GM20431 (cell line): Measurements from ENCODE around the gene KIF16B.

Experiments
- in situ Hi-C: fragments of 300-500 bp; cut with MseI, MboI; formaldehyde crosslinking; loops from one replicate; pipeline ENCODE4 v1.15.0; 2020; ENCODE audit warnings: low sequenced_read_pairs; ENCODE audit not compliant: unreplicated experiment

Gene KIF16B

GRCh38 chr20:16378122-16378521, 195.1 kb downstream of the KIF16B start:
- in situ Hi-C loops = no loop called here

GRCh38 chr20:16369441-16369840, 203.8 kb downstream of the KIF16B start:
- in situ Hi-C loops = no loop called here

DNA sequence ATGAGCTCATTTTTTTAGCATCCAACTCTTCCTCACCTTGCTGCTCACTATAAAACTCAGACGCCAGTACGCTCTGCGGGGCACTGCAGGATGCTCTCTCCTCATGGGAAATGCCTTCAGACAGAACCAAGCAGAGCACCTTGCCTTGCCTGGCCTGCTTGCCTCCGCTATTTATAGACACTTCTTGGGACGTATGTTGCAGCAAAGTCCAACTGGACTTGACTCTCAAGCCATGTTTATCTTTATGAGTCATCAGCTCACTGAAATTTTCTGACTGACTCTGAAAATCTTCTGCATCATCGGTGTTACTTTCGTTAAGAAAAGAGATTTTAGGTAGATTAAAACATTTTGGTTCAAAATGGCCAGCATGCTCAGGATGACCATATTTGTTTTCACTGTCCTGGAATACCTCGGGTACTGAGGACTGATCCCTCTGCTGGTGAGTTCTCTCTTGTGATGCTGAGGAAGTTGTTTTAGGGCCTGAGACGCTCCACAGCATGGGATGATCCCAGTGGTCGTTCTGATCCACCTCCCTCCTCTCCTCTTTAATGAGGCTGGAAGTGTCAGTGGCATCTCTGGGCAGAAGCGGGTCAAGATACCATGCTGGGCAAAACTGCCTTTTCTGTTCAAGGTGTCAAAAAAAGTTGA, 204.5 kb downstream of the KIF16B start:
- in situ Hi-C loops = no loop called here

DNA sequence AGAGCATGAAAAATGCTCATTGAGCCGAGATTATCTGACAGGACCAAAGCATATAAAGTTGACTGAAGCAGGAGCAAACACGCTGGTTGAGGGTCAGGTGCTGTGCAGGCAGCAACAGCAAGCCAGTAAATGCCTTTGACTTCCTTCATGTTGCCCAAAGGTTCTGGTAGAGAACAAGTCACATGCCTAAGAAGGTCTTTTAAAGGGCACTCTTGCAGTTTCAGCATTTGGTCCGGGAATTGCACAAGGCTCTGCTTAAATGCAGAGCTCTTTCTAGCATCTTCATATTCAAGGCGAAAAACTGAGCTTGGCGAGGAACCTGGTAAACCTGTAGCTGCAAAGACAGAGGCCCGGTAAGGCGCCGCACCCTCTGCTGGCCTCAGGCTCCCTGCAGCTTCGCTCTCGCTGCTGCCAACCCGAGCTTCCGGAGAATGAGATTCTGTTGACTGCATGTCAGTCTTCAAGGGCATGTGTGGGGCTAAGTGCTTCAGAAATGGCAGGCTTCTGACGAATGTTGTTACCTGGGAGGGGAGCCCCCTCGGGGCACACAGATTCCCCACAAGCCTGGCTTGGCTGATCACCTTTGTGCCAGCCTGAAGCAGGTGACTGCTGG, 205.2 kb downstream of the KIF16B start:
- in situ Hi-C loops = no loop called here

- in situ Hi-C loops = no loop called here
Observed at GRCh38 chr20:16366529-16366928, 206.7 kb downstream of the KIF16B start.

DNA sequence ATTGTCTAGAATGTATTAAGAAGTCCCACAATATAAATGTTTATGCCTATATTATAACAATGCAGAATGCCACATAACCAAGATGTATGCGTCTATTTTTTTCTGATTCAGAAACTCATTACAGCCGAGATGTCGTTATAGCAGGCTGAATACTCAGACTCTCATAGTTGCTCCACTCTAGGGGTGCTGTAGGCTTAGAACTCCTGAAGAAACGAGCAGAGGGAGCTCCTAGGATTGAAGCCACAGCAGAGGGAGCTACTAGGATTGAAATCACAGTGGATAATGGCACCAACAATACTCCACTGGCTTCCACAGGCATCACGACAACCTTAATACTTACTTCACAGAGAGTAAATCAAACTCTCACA, 208.9 kb downstream of the KIF16B start:
- in situ Hi-C loops = no loop called here

DNA sequence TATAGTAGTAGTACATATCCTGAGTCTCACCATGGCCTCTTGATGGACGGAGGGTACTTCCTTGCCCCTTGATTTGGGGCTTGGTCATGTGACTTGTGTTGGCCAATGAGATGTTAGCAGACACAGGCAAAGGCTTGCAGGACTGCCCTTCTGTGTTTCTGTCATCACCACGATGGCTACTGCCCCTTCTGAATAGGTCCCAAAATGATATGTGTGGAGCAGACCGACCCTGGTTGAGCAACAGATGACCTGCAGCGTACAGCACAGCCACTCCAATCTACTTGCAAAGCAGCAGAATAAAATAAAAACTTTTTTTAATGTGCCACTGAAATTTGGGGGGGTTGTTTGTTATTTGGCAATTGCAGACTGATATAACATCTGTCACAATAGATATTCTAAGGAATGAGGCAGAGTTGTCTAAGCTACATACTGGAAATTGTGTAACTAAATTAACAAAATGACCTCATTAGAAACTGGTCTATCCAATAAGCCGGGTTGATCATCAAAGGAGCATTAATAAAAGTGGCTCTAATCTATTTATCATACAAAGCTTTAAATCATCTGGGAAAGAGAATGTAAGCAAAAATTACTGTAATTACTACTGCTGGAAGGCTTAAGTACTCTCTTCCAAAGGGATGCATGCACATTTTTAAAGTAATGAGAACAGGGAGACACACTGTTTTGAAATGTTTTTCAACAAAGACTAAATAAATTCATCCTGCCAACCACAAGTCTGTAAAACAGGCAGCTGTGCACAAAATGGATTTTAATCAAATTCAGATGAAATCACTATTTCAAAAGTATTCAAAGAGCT, 209.5 kb downstream of the KIF16B start:
- in situ Hi-C loops = no loop called here

GRCh38 chr20:16362642-16363041, 210.6 kb downstream of the KIF16B start:
- in situ Hi-C loops = no loop called here

DNA sequence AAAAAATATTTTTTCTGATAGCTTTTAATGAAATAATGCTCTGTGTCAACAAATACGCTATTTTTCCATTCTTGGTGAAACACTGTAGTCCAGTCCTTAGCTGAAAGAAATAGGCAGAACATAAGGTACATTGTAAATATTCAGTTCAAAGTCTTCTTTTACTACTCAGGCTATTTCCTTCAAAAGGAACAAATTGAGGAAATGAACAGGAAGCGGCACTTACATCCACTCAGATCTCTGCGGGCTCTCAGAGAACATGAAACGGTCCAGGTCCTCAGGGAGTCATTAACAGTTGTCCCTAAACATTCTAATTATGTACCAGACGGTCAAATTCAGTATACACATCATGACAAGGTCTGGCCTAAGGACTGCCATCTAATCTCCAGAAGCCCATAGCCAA, 212.6 kb downstream of the KIF16B start:
- in situ Hi-C loops = no loop called here

GRCh38 chr20:16353417-16353781, 219.8 kb downstream of the KIF16B start:
- in situ Hi-C loops = no loop called here

- in situ Hi-C loops = no loop called here
Observed at GRCh38 chr20:16352751-16353416, 220.4 kb downstream of the KIF16B start.

- in situ Hi-C loops = no loop called here
Observed at GRCh38 chr20:16352321-16352720, 220.9 kb downstream of the KIF16B start.

- in situ Hi-C loops = no loop called here
Observed at GRCh38 chr20:16351415-16351814, 221.8 kb downstream of the KIF16B start.

DNA sequence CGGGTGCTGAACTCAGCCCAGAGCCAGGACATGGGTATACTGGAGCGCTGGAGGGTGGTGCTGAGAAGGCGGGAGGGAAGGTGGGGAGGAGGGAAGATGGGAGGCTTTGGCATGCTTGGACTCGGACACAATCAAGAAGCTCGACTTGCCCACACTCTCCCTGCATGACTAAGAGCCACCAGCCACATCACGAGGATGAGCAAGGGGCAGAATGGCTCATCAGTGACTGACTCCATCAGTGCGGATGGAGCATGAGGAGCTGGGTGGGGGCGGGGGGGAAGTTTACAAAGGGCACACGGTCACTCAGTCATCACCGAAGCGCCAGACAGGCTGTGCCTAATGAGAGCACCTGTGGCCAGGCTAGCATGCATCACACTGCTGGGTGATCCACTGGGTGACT, 222.8 kb downstream of the KIF16B start:
- in situ Hi-C loops = no loop called here

- in situ Hi-C loops = no loop called here
Observed at GRCh38 chr20:16349523-16350260, 223.6 kb downstream of the KIF16B start.

GRCh38 chr20:16346956-16347355, 226.3 kb downstream of the KIF16B start:
- in situ Hi-C loops = no loop called here

DNA sequence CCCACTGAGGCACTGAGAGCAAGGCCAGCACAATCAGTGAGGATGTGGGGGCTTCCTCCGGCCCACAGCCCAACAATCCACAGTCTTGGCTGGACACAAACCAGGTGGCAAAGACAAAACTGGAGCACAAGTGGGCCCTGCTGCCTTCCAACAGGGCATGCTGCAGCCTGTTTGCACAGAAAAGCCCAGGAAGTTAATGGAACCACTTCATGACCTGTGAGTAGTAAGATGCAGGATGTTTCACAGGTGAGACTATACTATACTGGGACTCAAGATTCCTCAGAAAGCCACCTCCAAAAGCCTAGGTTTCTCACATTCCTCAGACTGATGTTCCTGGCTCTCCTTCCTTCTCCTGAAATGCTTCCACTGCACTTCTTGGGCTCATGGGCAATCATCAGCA, 235.5 kb downstream of the KIF16B start:
- in situ Hi-C loops = no loop called here

- in situ Hi-C loops = no loop called here
Observed at GRCh38 chr20:16327606-16328005, 245.6 kb downstream of the KIF16B start.

- in situ Hi-C loops = no loop called here
Observed at GRCh38 chr20:16321291-16321690, 252.0 kb downstream of the KIF16B start.
